ENCODE results near the gene FOXL2.

DNA sequence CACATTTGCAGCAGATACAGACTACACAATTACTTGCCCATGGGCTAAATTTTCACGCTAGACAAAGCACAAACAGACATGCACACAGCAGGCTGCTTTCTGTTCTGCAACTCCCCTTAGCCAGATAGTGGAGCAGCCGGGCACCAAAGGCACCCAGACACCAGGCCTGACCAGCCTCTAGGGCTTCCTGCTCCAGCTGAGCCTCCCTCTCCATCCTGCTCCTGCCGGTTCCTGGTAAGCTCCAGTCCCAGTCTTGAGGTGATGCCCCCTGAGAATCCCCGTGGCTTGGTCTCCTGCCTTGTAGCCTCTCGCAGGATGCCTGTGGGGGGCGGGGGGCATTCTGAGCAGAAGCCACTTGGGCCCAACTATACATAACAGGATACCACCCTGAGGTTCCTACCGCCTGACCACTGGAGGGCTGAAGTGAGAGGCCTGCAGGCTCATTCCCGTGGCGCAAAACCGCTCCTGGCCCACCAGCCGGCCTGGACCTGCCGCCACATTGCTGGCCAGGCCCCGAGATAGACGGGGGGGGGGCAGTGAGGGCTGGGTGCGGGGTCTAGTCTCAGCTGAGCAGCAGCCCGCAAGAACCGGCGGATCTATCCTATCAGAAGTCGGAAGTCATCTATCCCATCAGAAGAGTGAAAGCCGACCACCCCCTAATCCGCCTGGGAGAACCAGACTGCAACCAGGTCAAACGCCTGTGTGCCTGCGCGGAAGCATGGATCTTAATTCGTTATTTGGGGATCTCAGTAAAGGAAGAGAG lies 3.9 kb downstream of the FOXL2 start:
- TF ChIP-seq, protein P1, sequence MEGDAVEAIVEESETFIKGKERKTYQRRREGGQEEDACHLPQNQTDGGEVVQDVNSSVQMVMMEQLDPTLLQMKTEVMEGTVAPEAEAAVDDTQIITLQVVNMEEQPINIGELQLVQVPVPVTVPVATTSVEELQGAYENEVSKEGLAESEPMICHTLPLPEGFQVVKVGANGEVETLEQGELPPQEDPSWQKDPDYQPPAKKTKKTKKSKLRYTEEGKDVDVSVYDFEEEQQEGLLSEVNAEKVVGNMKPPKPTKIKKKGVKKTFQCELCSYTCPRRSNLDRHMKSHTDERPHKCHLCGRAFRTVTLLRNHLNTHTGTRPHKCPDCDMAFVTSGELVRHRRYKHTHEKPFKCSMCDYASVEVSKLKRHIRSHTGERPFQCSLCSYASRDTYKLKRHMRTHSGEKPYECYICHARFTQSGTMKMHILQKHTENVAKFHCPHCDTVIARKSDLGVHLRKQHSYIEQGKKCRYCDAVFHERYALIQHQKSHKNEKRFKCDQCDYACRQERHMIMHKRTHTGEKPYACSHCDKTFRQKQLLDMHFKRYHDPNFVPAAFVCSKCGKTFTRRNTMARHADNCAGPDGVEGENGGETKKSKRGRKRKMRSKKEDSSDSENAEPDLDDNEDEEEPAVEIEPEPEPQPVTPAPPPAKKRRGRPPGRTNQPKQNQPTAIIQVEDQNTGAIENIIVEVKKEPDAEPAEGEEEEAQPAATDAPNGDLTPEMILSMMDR (IDR thresholded peaks at IDR 0.05; ENCODE audit: low read depth, low read length, poor library complexity, severe bottlenecking) = no peak
- no peak for TF ChIP-seq EZH2phosphoT487 (IDR thresholded peaks at IDR 0.05; ENCODE audit: borderline replicate concordance, low read length)

Measured in DOHH2 (cell line).